Measurements from ENCODE around the gene PTPRE.
A peak's percentile ranks its signal among the peaks of the same experiment; 100 is the strongest.

PTPRE gene

DNA sequence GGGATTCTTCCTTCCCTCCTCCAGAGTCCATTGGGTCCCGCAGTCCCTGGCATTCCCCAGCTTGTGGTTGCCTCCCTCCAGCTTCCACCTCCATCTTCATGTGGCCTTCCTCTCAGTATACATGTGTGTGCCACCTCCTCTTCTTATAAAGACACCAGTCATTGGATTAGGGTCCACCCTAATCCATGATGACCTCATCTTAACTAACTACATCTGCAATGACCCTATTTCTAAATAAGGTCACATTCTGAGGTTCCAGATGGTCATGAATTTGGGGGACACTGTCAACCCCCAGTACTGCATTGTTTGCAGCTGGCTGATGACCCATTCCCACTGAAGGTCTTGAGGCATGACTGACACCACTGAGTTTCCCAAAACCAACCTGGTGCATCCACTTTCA lies 99.0 kb downstream of the PTPRE start:
- DNase-seq, result no peak

DNA sequence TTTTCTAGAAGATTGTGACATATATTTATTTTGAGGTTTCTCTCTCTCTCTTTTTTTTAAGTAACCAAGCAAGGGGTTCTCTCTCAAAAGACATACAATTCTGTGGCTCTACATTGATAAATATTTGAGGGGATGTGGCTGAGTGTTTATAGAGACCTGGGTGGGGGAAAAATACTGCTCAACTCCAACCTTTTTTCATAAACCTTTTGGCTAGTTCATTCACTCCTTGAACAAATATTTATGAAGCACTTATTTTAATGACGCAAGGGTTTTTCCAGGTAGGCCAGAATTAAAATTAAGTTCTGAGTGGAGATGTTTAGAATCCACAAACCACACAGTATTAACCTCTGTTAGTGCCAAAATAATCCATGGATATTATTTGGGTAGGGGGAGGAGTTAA lies 100.2 kb downstream of the PTPRE start:
- DNase-seq, result no peak

DNA sequence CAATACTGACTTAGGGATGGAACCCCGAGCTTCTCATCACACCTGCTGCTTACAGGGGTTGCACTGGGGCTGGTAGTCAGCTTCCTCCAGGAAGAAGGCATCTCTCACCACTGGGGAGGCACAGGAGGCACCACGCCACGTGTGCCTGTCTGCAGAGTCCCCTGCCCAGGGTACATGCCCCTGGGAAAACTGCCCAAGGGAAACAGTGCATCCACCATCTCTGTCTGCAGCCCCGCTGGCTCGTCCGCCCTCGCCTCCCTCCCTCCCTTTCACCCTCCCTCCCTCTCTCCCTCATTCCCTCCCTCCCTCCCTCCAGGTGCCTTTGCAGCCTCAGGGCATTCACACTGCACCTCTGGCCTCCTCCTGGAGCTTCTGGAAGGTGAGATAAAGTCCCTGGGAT lies 101.1 kb downstream of the PTPRE start:
- no peak for DNase-seq

DNA sequence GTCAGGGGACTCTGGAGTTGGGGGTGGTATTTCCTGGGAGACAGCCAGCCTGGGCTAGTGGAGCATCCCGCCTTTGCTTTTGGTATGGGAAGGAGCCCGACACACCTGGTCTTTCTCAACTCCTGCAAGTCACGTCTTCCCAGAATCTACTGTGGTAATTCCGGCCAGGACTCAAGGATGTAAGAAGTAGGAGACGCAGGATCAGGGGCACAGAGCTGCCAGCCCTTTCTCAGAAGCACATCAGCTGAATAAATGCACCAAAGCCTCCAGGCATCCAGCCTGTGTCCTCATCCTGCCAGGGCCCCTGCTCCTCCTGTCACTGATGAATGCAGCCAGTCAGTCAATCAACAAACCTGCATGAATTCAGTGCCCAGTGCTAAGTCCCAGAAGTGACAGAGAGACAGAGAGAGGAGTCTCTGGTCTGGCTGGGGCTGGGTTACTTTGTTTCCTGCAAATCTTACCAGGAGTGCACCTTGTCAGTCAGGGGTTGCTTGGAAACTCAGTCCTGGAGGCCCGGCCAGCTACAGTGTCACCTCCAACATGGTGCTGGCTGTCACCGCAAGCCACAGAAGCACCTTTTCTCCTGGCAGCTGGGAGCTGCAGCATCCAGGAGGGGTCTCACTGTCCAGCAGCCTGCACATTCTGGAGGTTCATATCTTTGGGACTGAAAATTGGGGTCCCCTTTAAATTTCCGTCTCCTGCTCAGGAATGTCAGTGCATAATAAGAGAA lies 101.8 kb downstream of the PTPRE start:
- no peak for DNase-seq

DNA sequence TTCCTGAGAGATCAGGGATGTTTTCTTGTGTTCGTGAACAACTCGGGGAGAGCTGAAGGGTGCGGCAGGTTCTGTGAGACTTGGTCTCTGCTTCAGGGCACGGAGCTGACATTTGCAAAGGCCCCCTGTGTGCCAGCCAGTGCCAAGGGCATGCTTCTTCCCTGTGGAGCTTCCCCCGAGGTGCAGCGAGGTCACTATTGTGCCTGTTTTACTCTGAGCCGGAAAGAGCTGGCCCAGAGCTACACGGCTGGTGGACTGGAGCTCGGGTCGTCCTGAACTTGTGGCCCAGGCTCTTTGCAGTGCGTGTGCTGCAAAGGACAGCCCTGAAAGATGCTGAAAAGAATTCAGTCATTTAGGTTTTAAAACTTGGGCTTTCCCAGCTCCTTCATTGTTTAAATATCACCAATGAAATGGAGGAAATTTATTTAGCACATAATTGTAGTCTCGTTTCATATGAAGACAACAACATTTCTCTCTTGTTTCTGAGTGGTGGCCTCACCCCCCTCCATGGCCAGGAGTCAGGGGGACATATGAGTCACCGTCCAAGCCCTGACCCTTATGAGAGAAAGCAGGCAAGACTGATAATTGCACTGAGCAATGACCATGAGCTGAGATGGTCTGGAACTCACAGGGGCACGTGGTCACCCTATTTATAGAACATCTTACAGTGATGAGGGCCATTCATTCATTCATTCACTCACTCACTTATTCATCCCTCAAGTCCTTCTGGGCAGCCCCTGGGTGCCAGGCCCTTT lies 102.6 kb downstream of the PTPRE start:
- DNase-seq, result no peak

DNA sequence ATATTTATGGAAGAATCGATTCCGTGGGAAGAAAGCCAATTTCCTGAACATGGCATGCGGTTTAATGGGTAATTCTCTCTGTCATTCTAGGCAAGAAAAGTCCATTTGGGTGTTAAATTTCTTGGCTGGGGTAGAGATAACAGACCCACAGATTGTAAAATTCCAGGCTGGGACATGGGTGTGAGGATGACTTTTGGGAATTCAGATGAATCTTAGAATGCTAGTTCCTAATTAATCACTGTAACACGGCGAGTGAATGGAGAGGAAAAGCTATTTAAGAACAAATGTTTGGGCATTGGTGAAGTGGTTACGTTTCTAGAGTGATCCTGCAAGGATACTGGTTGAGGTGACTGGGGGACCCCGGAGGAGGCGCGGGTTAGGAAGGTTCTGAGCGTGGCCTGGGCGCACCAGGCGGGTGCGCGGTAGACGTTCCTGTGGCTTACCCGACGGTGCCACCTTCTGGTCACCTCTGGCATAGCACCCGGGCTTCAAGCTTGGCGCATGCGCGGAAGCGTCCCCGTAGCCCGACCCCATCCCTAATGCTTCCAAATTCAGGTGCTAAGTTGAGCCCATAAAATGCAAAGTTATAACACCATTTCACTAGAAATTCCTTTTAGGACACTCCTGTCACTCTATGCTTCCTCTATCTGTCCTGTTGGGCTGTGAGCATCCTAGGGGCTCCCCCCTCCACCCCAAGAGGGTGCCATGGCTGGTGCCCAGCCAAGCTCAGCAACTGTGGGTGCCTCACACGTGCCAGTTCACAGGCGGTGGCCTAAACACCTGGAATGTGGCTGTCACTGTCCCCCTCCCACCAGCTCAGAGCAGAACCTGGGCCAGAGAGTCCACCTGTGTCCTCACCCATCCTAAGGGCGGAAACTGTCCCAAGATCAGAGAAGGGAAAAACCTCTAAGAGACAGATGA lies 104.4 kb downstream of the PTPRE start:
- peak; percentile 80 to 88 for DNase-seq

DNA sequence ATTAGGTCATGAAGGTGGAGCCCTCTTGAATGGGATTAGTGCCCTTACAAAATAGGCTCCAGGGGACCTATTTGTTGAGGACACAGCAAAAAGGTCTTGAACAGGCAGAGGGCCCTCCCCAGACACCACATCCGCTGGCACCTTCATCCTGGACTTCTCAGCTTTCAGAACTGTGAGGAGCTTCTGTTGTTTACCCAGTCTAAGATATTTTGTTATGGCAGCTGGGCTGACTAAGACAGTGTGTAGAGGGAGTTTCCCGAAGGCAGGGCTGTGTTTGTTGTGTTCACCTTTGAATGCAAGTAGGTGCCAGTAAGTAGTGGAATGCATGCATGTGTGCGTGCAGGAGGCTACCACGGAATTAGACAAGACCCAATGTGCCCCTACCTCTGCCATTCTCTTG lies 106.7 kb downstream of the PTPRE start:
- DNase-seq, result no peak

DNA sequence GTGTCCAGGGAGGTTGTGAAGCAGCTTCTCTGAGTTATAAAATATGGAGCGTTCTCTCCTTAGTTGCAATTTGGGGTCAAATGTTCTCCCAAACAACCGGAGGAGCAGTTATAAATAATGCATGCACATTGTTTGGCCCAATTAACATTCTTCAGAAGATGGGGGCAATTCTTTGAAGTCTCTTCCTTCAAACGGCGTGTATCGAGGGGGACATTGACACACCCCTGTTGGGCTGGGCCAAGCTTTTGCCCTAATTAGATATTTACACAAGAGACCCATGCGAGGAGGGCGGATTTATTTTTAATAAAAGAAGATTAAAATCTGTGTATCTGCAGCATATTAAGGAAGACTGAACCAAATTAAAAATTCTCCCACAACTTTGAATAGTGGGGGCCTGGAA lies 107.3 kb downstream of the PTPRE start:
- DNase-seq, result no peak

DNA sequence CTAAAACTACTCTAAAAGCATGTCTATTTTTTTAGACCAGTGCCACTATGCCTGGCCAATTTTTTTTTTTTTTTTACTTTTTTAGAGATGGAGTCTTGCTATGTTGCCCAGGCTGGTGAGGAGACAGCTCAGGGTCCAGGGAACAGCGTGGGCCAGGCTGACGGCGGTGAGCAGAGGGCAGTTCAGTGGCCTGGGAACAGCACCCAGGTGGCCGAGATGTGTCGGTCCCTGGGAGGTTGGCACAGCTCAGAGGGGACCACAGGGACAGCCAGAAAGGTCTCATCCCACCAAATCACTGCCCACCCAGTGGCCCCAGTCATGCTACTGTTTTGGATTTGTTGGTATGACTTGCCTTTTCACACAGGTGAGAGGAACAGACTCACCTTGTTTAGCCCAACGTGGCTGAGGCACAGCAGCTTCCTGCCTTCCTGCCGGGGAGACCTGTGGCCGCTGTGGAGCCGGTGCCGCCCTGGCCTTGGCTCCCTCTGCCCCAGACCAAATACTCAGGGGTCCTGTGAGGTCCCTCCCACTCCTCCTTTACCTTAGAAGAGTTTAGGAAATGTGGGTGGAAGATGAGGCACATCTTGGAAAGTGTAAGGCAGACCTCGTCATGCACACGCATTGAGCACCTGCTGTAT lies 109.6 kb downstream of the PTPRE start:
- no peak for DNase-seq

DNA sequence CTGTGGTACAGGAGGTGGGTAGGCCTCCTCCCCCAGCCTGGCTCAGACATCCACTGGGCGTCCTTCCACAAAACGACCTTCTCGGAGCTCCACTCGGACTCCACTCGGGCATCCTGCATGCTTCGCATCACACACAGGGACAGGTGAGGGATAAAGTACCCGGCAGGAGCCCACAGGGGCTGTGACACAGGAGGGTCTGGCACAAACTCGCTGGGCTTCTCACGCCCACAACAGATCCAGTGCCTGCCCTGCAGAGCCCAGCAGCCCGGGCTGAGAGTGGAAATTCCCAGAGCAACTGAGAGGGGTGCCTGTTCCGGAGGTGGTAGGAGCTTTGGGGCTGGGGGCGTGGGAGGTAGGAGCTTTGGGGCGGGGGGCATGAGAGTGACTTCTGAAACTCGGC lies 110.9 kb downstream of the PTPRE start:
- DNase-seq, result no peak

DNA sequence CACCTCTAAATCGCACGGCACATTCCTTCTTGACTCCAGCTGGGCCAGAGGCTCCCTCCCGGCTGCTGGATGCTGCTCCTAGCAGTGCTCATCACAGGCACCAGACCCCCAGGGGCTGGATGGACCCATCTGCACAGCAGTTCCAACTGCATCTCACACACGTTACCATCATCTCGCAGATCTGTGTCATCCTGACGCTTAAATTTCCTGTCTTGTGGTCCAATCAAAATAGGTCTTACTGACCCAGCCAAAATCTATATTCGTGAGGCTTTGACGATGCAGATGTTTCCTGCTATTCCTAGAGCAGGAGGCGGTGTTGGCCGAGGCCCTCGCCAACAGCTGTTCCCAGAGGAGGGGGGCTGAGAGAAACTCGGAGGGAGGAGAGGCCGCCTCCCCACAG lies 111.3 kb downstream of the PTPRE start:
- no peak for DNase-seq

DNA sequence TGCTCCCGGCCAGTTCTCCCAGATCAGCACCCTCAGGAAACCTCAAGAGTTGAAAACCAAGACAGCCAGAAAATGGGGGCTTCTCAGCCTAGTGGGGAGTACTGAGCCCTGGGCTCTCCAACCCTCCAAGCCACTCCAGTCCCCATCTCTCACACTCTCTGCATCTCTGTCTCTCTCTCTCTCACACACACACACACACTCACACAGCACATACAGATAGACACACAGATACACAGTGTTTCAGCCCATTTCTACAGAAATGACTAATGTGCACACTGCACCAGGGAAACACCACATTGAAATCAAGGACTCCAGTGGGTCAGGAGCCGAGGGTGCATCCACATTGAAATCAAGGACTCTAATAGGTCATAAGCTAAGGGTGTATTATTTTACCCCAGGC lies 111.8 kb downstream of the PTPRE start:
- DNase-seq, result no peak

DNA sequence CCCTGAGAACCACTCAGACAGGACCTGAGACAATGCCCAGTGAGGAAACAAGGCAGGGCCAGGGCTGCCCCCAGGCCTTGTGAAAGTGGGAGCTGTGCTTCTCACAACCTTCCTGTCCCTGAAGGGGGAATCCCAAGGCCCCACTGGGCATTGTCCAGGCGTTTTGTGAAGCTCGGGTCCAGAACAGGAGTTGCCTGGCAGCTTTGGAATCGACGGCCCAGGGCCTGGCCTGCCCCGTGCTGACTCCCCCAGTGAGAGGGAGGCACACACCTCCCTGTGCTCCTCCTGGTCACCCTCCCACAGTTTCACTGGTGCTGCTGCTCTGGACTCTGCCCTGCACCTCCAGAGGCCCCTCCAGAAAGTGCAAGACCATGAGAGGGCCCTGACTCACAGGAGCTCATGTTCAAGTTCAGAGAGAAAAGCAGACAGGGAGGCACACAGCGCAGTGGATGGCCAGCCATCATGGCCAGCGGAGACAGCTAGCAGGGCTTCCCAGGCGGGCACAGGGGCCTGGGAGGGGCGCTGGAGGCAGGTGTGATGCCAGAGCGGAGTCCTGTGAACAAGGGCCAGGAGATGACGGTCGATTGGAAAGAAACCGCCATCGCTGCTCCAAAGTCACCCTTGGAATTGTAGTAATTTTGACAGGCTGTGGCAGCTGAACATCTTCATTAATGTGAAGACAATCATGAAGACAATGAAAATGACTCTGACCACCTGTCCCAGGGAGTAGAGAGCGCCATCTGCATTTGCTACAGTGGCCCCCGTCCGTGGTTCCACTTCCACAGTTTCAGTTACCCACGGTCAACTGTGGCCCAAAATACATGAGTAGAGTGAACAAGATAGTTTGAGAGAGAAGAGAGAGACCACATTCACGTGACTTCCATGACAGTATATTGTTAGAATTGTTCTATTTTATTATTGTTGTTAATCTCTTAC lies 115.6 kb downstream of the PTPRE start:
- DNase-seq, result no peak

DNA sequence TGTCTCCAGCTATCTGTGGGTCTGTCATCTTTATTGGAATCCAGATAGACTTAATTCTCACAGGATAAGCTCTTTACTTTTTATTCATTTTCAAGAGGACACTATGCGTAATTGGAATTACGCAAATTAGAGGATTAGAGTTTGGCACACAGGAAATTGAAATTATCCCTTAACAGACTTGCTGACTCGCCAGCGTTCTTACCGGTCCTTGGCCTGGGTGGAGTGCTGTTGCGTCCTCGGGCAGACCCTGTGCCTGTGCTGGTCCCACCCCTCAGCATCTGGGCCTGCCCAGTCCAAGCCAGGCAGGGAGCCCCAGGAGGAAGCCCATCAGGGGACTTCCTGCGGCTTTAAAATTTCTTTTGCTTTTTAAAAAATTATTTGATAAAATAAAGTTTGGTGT lies 117.5 kb downstream of the PTPRE start:
- DNase-seq, result no peak

DNA sequence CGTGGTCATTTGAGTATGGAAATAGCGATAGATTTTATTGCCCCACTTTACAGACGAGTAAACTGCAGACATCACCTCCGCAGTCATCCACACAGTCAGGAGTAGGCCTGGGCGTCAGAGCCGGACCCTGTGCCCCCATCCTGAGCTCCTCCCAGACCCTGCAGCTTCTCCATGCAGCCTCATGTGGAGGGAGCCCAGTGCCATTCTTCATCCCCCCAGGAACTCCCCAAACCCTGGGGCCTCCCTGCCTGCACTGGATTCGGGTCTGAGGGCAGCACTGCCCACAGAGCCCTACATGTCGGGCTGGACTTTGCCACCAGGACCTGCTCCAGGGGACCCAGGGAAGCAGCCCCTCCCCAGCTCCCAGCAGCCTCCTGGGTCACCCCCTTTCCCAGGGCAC lies 118.5 kb downstream of the PTPRE start:
- no peak for DNase-seq

DNA sequence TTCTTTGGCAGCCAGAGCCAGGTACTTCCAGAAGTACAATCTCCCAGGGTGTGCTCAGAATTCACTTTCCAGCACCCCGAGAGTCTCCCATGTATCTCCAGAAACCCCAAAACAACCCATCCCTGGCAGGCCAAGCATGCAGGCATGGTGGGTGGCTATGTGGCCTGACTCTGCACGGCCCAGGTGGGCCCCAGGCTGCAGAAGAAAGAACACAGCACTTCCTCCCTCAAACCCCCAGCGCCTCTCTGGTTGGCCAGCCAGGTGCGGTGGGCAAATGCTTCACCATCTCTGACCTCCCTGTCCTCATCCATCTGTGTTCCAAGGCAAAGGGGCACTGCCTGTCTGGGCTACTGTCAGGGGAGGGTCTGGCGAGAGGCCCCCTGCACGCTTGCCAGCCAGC lies 119.0 kb downstream of the PTPRE start:
- no peak for DNase-seq

DNA sequence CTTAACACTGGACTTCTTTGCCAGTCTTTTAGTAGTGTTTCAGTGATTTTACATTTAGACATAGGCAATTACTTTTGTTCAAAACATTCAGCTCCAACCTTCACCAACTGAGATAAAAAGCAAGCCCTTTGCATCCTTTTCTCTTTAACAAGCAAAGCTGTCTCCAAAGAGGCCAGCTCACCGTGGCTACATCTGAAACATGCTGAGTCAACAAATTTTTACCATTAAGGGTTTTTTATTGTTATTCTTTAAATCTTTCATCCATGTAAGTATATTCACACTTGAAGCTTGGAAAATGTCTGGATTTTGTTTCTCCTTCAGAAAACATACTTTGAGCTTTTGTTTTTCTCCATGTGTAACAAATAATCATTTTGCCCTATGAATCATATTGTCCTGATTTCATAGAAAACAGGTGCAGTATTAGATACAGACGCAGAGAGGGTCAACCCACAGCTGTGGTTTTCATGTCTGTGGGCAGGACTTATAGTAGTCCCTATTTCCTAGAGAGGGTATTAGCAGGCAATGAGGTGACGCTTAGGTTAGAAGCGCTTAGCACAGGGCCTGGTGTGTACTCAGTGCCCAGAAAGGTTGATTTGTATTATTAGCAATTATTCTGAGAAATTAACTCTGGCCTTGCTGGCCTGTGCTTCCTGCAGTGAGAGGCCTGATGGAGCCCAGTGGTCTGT lies 119.9 kb downstream of the PTPRE start:
- no peak for DNase-seq

DNA sequence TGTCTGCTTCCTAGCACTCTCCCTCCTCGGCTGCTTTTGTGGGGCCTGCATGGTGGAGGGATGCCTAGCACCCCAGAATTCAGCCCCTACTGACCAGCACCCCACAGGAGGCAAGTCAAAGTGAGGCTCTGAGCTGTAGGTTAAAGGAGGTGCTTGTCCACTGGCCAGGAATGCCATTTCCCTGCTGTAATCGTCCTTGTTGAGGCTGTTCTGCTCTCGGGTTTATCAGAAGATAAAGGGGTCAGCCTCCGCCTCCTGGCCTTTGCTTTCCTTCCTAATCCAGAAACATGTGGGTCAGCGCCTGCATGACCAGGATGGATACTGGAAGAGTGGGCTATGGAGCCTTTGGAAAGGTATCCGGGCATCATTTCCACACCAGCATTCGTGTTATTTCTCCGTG lies 120.4 kb downstream of the PTPRE start:
- DNase-seq, result no peak

DNA sequence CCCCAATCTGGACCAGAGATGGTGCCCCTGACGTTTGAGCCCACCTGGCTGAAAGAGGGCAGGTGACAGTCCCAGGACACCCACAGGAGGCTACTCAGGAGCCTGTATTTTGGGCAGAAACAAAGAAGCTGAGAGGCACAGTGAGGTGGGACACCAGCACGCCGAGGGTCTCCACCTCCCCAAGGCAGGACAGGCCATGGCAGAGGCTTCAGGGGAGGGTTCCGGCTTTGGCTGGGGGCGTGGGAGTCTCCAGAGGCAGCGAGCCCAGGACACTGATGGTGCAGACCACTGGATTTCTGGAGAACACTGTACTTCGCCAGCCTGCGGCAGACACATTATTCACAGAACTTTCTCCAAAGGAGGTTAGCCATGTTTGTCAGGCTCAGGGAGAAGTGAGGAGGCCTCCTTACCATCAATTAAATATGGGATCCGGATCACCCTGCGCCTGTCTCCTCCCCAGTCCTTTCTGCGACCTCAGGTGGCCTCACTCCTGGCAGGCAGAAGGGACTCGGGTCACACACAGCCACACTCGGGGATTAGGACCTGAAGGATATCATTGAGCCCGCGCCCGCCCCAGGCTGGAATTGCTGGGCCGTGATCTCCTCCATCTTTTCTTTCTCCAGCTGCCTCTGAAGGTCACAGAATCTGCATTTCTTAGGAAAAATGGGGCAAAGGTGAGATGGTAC lies 121.1 kb downstream of the PTPRE start:
- DNase-seq, result no peak

DNA sequence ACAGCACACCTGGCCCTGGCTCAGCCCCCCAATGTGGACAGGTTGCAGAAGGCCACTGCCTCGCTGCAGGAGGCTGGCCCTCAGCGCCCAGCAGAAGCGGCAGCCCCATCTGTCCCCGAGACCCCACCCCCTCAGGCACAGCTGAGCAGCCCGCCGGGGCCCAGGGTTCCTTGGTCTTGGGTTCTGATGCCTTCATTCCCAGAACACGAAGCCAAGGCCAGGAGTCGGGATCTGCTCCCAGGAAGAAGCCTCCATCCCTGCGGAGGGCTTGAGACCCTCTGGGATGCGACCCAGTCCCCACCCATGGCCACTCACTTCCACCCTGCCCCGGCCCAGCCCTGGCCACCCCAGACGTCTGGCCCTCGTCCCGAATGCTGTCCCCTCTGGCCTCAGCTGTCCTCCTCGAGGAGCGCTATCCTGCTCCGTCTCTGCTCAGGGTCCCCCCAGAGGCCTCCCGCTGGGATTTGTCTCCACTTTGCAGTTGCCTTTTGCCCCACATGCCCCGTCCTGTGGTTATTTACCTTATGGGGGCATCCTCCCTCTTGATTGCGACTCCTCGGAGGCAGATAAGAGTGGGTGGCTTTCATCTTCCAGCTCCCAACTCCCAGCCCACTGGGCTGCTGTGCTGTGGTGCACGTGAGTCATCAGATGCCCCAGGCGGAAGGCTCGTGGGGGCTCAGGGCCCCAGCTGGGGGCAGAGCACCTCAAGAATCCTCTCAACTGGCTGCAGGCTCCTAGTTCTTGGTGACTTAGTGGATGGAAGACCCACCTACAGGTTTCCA lies 121.8 kb downstream of the PTPRE start:
- DNase-seq, result peak in 1 of 2 experiments; percentile 21

All from stimulated activated CD4-positive, alpha-beta T cell treated with anti-CD3 and anti-CD28 coated beads, Interleukin-4, amount 100 ng/mL, for 4 hours (primary cell).